Neutrophil (primary cell): ENCODE data around the gene STON2.
"Not testable (repeated sequence)": the region's sequence is repeated elsewhere in the genome, so short reads cannot be mapped to it uniquely, and the experiment has no call there.

ENCODE experiments used
- H3K27ac ChIP-seq: fragments of 200-600 bp; sonication (generic); 2 replicates; pipeline ENCODE4 v1.5.1; 2016; ENCODE audit warnings: mild to moderate bottlenecking, moderate library complexity
- H3K27me3 ChIP-seq: fragments of 200-600 bp; sonication (generic); 2 replicates; pipeline ENCODE4 v1.6.0; 2016; ENCODE audit warnings: mild to moderate bottlenecking
- H3K36me3 ChIP-seq: fragments of 200-600 bp; sonication (generic); 2 replicates; pipeline ENCODE4 v1.5.1; 2017
- H3K4me1 ChIP-seq, 2 experiments: fragments of 200-600 bp in 1 of 2; sonication (generic) in 1 of 2; 1 replicate in 1 of 2; 2 replicates in 1 of 2; pipeline versions ENCODE4 v1.5.1 to v1.6.1; 2013 to 2016; ENCODE audit warnings: low read depth in 1 of 2, low read length in 1 of 2, mild to moderate bottlenecking in 1 of 2, moderate library complexity in 1 of 2; ENCODE audit not compliant: control insufficient read depth in 1 of 2, insufficient read depth in 1 of 2
- H3K4me3 ChIP-seq, 2 experiments: fragments of 200-600 bp in 1 of 2; sonication (generic) in 1 of 2; 1 replicate in 1 of 2; 2 replicates in 1 of 2; pipeline ENCODE4 v1.5.1; 2013 to 2016; ENCODE audit warnings: low read depth in 1 of 2, low read length in 1 of 2, mild to moderate bottlenecking in 1 of 2, moderate library complexity in 1 of 2
- H3K9me3 ChIP-seq: fragments of 200-600 bp; sonication (generic); 2 replicates; pipeline ENCODE4 v1.5.1; 2016
- CTCF ChIP-seq: fragments of 200-600 bp; sonication (generic); IDR thresholded peaks from 2 replicates; pipeline ENCODE4 v1.5.1; 2016; ENCODE audit warnings: antibody characterized with exemption

The STON2 gene

GRCh38 chr14:81430235-81430634 lies 30.1 kb upstream of the STON2 start:
- no peak for TF ChIP-seq CTCF
- Histone ChIP-seq H3K4me3 (no peak overlapping the region), H3K27me3 (peaks cover 34% of the 10 kb centered on the region), H3K36me3 (no peaks in the 10 kb centered on the region), H3K9me3 (no peaks in the 10 kb centered on the region), H3K4me1 (peaks cover under 1 to 1% of the 10 kb centered on the region in 2 experiments), H3K27ac (no peak overlapping the region)

- H3K4me1 ChIP-seq, H3K9me3 ChIP-seq, H3K36me3 ChIP-seq, H3K27ac ChIP-seq, H3K4me3 ChIP-seq: not testable (repeated sequence)
- peaks cover 29% of the 10 kb centered on the region for H3K27me3 ChIP-seq
These were observed 29.6 kb upstream of the STON2 start for GRCh38 chr14:81429749-81430148.

GRCh38 chr14:81429028-81429427 lies 28.9 kb upstream of the STON2 start:
- Histone ChIP-seq H3K4me3 (no peak overlapping the region), H3K27ac (no peak overlapping the region), H3K27me3 (peaks cover 22% of the 10 kb centered on the region), H3K4me1 (peaks cover 0 to 1% of the 10 kb centered on the region in 2 experiments), H3K36me3 (no peaks in the 10 kb centered on the region), H3K9me3 (no peaks in the 10 kb centered on the region)
- TF ChIP-seq CTCF: no peak

- no peak overlapping the region for H3K27ac ChIP-seq
These were observed 27.4 kb upstream of the STON2 start for GRCh38 chr14:81427348-81428058.

GRCh38 chr14:81423504-81423903 lies 23.4 kb upstream of the STON2 start:
- H3K27ac ChIP-seq: peak overlapping the region; percentile 14
- H3K27me3 ChIP-seq: no peaks in the 10 kb centered on the region
- H3K9me3 ChIP-seq: no peaks in the 10 kb centered on the region
- H3K36me3 ChIP-seq: no peaks in the 10 kb centered on the region
- H3K4me3 ChIP-seq: no peak overlapping the region
- TF ChIP-seq CTCF: no peak
- peaks cover 6 to 11% of the 10 kb centered on the region in 2 experiments for H3K4me1 ChIP-seq

More at GRCh38 chr14:81427348-81428058, 27.4 kb upstream of the STON2 start:
- H3K4me3 ChIP-seq: no peak overlapping the region
- peaks cover 7% of the 10 kb centered on the region for H3K27me3 ChIP-seq
- H3K36me3 ChIP-seq: no peaks in the 10 kb centered on the region
- H3K4me1 ChIP-seq: peaks cover 6 to 11% of the 10 kb centered on the region in 2 experiments
- H3K9me3 ChIP-seq: no peaks in the 10 kb centered on the region
- no peak for TF ChIP-seq CTCF

- TF ChIP-seq CTCF: no peak
- no peak overlapping the region for H3K27ac ChIP-seq
- H3K4me3 ChIP-seq: no peak overlapping the region
- no peaks in the 10 kb centered on the region for H3K36me3 ChIP-seq
- H3K27me3 ChIP-seq: no peaks in the 10 kb centered on the region
- H3K9me3 ChIP-seq: no peaks in the 10 kb centered on the region
- H3K4me1 ChIP-seq: peaks cover 14 to 17% of the 10 kb centered on the region in 2 experiments
These were observed 18.1 kb upstream of the STON2 start for GRCh38 chr14:81418057-81418790.
